ENCODE measurements around the gene SPG11. TPM values are rescaled to one million over a fixed set of nuclear protein-coding genes. Genes with fewer than 3 reads are reported as not detected.
A peak's percentile ranks its signal among the peaks of the same experiment; 100 is the strongest.

Gene SPG11
- total and polyA plus RNA-seq, 9 of the 15 experiments (the other 6 are each of a cell fraction or from before 2014, with no cell fraction given), result 23.3 to 71.2 (median 45.6) TPM

DNA sequence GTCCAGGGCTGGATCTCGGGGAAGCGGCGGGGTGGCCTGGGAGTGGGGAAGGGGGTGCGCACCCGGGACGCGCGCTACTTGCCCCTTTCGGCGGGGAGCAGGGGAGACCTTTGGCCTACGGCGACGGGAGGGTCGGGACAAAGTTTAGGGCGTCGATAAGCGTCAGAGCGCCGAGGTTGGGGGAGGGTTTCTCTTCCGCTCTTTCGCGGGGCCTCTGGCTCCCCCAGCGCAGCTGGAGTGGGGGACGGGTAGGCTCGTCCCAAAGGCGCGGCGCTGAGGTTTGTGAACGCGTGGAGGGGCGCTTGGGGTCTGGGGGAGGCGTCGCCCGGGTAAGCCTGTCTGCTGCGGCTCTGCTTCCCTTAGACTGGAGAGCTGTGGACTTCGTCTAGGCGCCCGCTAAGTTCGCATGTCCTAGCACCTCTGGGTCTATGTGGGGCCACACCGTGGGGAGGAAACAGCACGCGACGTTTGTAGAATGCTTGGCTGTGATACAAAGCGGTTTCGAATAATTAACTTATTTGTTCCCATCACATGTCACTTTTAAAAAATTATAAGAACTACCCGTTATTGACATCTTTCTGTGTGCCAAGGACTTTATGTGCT lies 48.4 kb upstream of the SPG11 start (continued):
- TF ChIP-seq, protein P1, sequence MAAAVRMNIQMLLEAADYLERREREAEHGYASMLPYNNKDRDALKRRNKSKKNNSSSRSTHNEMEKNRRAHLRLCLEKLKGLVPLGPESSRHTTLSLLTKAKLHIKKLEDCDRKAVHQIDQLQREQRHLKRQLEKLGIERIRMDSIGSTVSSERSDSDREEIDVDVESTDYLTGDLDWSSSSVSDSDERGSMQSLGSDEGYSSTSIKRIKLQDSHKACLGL (CRISPR knock-in tag; IDR thresholded peaks at IDR 0.05; ENCODE audit: borderline replicate concordance, poor library complexity, severe bottlenecking), result no peak
- no peak for TF ChIP-seq SMAD1 (IDR thresholded peaks at IDR 0.05; ENCODE audit: low read depth, low read length, partially characterized antibody)
- TF ChIP-seq NFATC3 (IDR thresholded peaks at IDR 0.05), result no peak
- no peak for TF ChIP-seq ZSCAN32 (CRISPR knock-in tag; IDR thresholded peaks at IDR 0.05)
- no peak for TF ChIP-seq ZNF212 (CRISPR knock-in tag; IDR thresholded peaks at IDR 0.05)
- no peak for TF ChIP-seq GATAD2A (IDR thresholded peaks at IDR 0.05)
- TF ChIP-seq BRF1 (IDR thresholded peaks at IDR 0.05; ENCODE audit: borderline replicate concordance, extremely low read depth, insufficient read length), result no peak
- TF ChIP-seq ERF (CRISPR knock-in tag; IDR thresholded peaks at IDR 0.05), result no peak
- no peak for TF ChIP-seq ZNF347 (CRISPR knock-in tag; IDR thresholded peaks at IDR 0.05; ENCODE audit: low read depth)
- TF ChIP-seq HNRNPLL (IDR thresholded peaks at IDR 0.05; ENCODE audit: low read depth, low read length, poor library complexity, severe bottlenecking), result peak; percentile 54
- no peak for TF ChIP-seq TRIM28 (IDR thresholded peaks at IDR 0.05)
- no peak for TF ChIP-seq SRSF9 (IDR thresholded peaks at IDR 0.05; ENCODE audit: borderline replicate concordance, low read depth, low read length)
- no peak for TF ChIP-seq SMC3 (conservative IDR thresholded peaks at IDR 0.05; ENCODE audit: insufficient read depth, low read depth, low read length)
- TF ChIP-seq, protein P2, sequence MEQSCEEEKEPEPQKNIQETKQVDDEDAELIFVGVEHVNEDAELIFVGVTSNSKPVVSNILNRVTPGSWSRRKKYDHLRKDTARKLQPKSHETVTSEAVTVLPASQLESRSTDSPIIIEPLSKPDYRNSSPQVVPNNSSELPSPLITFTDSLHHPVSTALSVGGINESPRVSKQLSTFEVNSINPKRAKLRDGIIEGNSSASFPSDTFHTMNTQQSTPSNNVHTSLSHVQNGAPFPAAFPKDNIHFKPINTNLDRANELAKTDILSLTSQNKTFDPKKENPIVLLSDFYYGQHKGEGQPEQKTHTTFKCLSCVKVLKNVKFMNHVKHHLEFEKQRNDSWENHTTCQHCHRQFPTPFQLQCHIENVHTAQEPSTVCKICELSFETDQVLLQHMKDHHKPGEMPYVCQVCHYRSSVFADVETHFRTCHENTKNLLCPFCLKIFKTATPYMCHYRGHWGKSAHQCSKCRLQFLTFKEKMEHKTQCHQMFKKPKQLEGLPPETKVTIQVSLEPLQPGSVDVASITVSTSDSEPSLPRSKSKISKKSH (CRISPR knock-in tag; IDR thresholded peaks at IDR 0.05), result no peak
- TF ChIP-seq, protein P3, sequence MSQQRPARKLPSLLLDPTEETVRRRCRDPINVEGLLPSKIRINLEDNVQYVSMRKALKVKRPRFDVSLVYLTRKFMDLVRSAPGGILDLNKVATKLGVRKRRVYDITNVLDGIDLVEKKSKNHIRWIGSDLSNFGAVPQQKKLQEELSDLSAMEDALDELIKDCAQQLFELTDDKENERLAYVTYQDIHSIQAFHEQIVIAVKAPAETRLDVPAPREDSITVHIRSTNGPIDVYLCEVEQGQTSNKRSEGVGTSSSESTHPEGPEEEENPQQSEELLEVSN (IDR thresholded peaks at IDR 0.05; ENCODE audit: borderline replicate concordance in 1 of 2, extremely low read depth in 1 of 2, insufficient read depth in 1 of 2, insufficient read length in 1 of 2, low read depth in 1 of 2, low read length in 1 of 2, poor library complexity in 1 of 2, severe bottlenecking in 1 of 2), result peak in 1 of 2 experiments; percentile 88
- TF ChIP-seq, protein P4, sequence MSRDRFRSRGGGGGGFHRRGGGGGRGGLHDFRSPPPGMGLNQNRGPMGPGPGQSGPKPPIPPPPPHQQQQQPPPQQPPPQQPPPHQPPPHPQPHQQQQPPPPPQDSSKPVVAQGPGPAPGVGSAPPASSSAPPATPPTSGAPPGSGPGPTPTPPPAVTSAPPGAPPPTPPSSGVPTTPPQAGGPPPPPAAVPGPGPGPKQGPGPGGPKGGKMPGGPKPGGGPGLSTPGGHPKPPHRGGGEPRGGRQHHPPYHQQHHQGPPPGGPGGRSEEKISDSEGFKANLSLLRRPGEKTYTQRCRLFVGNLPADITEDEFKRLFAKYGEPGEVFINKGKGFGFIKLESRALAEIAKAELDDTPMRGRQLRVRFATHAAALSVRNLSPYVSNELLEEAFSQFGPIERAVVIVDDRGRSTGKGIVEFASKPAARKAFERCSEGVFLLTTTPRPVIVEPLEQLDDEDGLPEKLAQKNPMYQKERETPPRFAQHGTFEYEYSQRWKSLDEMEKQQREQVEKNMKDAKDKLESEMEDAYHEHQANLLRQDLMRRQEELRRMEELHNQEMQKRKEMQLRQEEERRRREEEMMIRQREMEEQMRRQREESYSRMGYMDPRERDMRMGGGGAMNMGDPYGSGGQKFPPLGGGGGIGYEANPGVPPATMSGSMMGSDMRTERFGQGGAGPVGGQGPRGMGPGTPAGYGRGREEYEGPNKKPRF (IDR thresholded peaks at IDR 0.05; ENCODE audit: low read depth, low read length), result no peak
- no peak for TF ChIP-seq NONO (IDR thresholded peaks at IDR 0.05; ENCODE audit: low read depth in 2 of 2, low read length in 1 of 2)
- no peak for TF ChIP-seq TAL1 (IDR thresholded peaks at IDR 0.05)
- no peak for TF ChIP-seq PRMT5 (CRISPR knock-in tag; IDR thresholded peaks at IDR 0.05)
- no peak for TF ChIP-seq KAT2B (IDR thresholded peaks at IDR 0.05; ENCODE audit: low read depth, low read length)
- no peak for TF ChIP-seq KDM2B (CRISPR knock-in tag; IDR thresholded peaks at IDR 0.05)
- no peak for TF ChIP-seq RFX7 (CRISPR knock-in tag; IDR thresholded peaks at IDR 0.05)
- TF ChIP-seq MBD2 (IDR thresholded peaks at IDR 0.05; ENCODE audit: borderline replicate concordance, low read depth), result no peak
- no peak for TF ChIP-seq WHSC1 (IDR thresholded peaks at IDR 0.05; ENCODE audit: low read length)

All from K562 (cell line).